Measurements from ENCODE around the gene CDH23.

DNA sequence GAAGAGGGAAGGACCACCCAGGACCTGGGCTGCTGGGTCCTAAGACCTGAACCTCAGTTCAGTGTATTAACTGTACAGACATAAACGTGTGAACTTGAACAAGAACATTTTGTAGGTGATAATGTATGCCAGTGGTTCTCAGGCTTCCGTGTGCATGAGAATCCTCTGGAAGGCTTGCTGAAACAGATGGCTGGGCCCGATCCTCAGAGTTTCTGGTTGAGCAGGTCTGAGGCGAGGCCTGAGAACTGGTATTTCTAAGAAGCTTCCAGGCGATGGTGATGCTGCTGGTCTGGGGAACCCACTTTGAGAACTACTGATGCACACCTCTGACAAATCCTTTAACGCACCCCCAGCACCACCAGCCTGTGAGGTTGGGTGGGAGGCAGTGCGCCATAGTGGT, 70.4 kb downstream of the CDH23 start:
- TF ChIP-seq POLR2A (IDR thresholded peaks at IDR 0.05): no peak
- TF ChIP-seq, protein P1, sequence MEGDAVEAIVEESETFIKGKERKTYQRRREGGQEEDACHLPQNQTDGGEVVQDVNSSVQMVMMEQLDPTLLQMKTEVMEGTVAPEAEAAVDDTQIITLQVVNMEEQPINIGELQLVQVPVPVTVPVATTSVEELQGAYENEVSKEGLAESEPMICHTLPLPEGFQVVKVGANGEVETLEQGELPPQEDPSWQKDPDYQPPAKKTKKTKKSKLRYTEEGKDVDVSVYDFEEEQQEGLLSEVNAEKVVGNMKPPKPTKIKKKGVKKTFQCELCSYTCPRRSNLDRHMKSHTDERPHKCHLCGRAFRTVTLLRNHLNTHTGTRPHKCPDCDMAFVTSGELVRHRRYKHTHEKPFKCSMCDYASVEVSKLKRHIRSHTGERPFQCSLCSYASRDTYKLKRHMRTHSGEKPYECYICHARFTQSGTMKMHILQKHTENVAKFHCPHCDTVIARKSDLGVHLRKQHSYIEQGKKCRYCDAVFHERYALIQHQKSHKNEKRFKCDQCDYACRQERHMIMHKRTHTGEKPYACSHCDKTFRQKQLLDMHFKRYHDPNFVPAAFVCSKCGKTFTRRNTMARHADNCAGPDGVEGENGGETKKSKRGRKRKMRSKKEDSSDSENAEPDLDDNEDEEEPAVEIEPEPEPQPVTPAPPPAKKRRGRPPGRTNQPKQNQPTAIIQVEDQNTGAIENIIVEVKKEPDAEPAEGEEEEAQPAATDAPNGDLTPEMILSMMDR (IDR thresholded peaks at IDR 0.05): no peak
